ENCODE results near the gene MAB21L3. TPM values are rescaled to one million over a fixed set of nuclear protein-coding genes. Genes with fewer than 3 reads are reported as not detected.
A peak's percentile ranks its signal among the peaks of the same experiment; 100 is the strongest.
"Not testable (repeated sequence)": the region's sequence is repeated elsewhere in the genome, so short reads cannot be mapped to it uniquely, and the experiment has no call there.

Gene MAB21L3
- total RNA-seq, 2 donors from 2014 or later = not detected

- Mint-ChIP-seq H3K9me3 (no peaks in the 10 kb centered on the region), H3K27ac (no peak overlapping the region), H3K4me1 (ENCODE audit: low read depth in 2 of 2) (peaks cover 2 to 3% of the 10 kb centered on the region in 2 donors), H3K36me3 (no peaks in the 10 kb centered on the region), H3K27me3 (peaks cover 10 to 25% of the 10 kb centered on the region in 2 donors), H3K4me3 (no peak overlapping the region)
- DNase-seq (ENCODE audit: low spot score) = no peak
- ATAC-seq = no peak
Observed at GRCh38 chr1:116133696-116134475, 22.7 kb downstream of the MAB21L3 start.

DNA sequence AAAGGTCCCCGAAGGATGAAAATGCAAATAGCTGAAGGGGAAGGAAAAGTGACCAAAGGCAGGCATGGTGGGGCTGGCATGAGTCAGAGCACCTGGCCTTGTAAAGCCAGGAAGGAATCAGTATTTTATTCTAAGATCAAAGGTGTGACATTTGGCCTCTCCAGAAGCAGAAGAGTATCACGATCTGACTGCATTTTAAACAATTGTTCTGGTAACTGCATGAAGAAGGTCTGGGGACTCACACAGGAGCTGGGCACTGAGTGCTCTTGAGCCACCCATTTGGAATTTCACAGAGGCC, 23.2 kb downstream of the MAB21L3 start:
- ATAC-seq = no peak
- DNase-seq (ENCODE audit: low spot score) = no peak
- Mint-ChIP-seq H3K4me1 (ENCODE audit: low read depth in 2 of 2) (peaks cover 7% of the 10 kb centered on the region in 2 donors), H3K9me3 (no peaks in the 10 kb centered on the region), H3K4me3 (no peak overlapping the region), H3K27me3 (peaks cover 9 to 20% of the 10 kb centered on the region in 2 donors), H3K27ac (no peak overlapping the region), H3K36me3 (no peaks in the 10 kb centered on the region)

- ATAC-seq = no peak
- DNase-seq (ENCODE audit: low spot score) = no peak
- Mint-ChIP-seq H3K4me3 (no peak overlapping the region), H3K27me3 (peaks cover 6 to 22% of the 10 kb centered on the region in 2 donors), H3K4me1 (ENCODE audit: low read depth in 2 of 2) (peaks cover 9 to 10% of the 10 kb centered on the region in 2 donors), H3K27ac (peak overlapping the region; percentile 76 to 91), H3K36me3 (no peaks in the 10 kb centered on the region), H3K9me3 (no peaks in the 10 kb centered on the region)
Observed at GRCh38 chr1:116138277-116138792, 27.1 kb downstream of the MAB21L3 start.

DNA sequence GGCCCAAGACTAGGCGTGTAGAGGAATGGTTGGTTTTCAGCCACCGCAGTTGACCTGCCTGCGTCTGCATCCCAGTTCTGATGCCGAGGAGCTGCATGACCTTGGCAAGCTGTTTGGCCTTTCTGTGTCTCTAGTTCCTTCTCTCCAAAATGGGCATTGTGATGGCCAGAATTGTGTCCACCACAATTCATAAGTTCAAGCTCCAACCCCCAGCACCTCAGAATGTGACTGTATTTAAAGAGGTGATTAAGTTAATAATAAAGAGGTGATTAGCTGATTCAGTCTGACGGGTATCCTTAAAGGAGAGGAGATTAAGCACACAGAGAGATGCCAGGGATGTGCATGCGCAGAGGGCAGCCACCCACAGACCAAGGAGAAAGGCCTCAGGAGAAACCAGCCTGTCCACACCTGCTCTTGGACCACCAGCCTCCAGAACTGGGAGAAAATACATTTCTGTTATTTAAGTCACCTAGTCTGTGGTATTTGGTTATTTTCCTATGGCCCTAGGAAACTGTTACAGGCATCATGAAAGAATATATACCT, 28.5 kb downstream of the MAB21L3 start:
- Mint-ChIP-seq H3K27ac (peak overlapping the region; percentile 76 to 91), H3K9me3 (peaks cover 4% of the 10 kb centered on the region), H3K27me3 (peaks cover 10 to 23% of the 10 kb centered on the region in 2 donors), H3K4me1 (ENCODE audit: low read depth in 2 of 2) (peaks cover 9 to 10% of the 10 kb centered on the region in 2 donors), H3K4me3 (peak overlapping the region; percentile 19), H3K36me3 (peaks cover 7% of the 10 kb centered on the region)
- no peak for ATAC-seq
- no peak for DNase-seq (ENCODE audit: low spot score)

DNA sequence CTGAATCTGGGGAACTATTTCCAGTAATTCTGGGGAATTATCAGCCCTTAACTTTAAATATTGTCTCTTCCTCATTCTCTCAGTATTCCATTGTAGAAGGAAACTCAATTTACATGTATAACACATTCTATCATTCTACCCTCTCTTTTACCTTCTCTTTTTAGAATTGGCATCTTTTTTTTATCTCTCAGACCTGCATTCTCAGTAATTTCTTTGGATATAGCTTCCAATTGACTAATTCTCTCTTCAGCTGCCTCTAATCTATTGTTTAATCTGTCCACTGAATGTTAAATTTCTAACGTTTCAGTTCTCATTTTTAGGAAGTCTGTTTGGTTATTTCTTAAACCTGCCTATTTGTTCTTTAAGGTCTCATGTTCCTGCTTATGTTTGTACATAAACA, 33.0 kb downstream of the MAB21L3 start:
- ATAC-seq = no peak
- no peak overlapping the region for H3K4me3 Mint-ChIP-seq
- DNase-seq (ENCODE audit: low spot score) = no peak
- H3K4me1 Mint-ChIP-seq (ENCODE audit: low read depth in 2 of 2) = peaks cover 9 to 16% of the 10 kb centered on the region in 2 donors
- peaks cover 4% of the 10 kb centered on the region for H3K9me3 Mint-ChIP-seq
- peaks cover 16 to 19% of the 10 kb centered on the region in 2 donors for H3K27me3 Mint-ChIP-seq
- H3K27ac Mint-ChIP-seq = no peak overlapping the region
- peaks cover 7% of the 10 kb centered on the region for H3K36me3 Mint-ChIP-seq

- not testable (repeated sequence) for H3K9me3 Mint-ChIP-seq; ATAC-seq; DNase-seq (ENCODE audit: low spot score); H3K36me3 Mint-ChIP-seq; H3K4me3 Mint-ChIP-seq
- Mint-ChIP-seq H3K27me3 (peaks cover 14 to 23% of the 10 kb centered on the region in 2 donors), H3K27ac (peak overlapping the region in 1 of 2 donors; percentile 24), H3K4me1 (ENCODE audit: low read depth in 2 of 2) (peaks cover 6 to 22% of the 10 kb centered on the region in 2 donors)
Observed at GRCh38 chr1:116146447-116147113, 35.4 kb downstream of the MAB21L3 start.

DNA sequence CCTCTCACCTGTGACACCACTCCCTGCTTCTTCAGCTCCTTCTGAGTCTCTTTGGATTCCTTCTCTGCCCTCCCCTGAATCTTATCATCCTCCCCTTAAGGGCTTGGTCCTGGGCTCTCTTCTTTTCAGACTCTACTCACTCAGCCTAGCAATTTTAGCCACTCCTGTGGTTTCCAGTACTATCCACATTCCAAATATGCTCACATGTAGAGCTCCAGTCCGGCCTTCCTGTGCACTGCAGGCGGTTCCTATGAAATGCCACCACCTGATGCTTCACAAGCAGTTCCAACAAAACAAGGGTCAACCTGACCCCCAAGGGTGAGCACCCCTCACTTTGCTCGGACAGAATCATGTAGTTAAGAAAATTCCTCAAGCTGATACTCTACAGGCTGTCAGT, 35.9 kb downstream of the MAB21L3 start:
- Mint-ChIP-seq H3K27ac (peak overlapping the region in 1 of 2 donors; percentile 24), H3K4me1 (ENCODE audit: low read depth in 2 of 2) (peaks cover 10 to 26% of the 10 kb centered on the region in 2 donors), H3K9me3 (peaks cover 4% of the 10 kb centered on the region), H3K4me3 (no peak overlapping the region), H3K27me3 (peaks cover 14 to 23% of the 10 kb centered on the region in 2 donors), H3K36me3 (peaks cover 7% of the 10 kb centered on the region)
- ATAC-seq = no peak
- no peak for DNase-seq (ENCODE audit: low spot score)

GRCh38 chr1:116147972-116148371, 36.8 kb downstream of the MAB21L3 start:
- Mint-ChIP-seq H3K4me1 (ENCODE audit: low read depth in 2 of 2) (peaks cover 10 to 29% of the 10 kb centered on the region in 2 donors), H3K27me3 (peaks cover 14 to 23% of the 10 kb centered on the region in 2 donors), H3K36me3 (peaks cover 7% of the 10 kb centered on the region), H3K27ac (no peak overlapping the region), H3K4me3 (no peak overlapping the region), H3K9me3 (peaks cover 4% of the 10 kb centered on the region)
- ATAC-seq (no peak), DNase-seq (ENCODE audit: low spot score) (no peak)

DNA sequence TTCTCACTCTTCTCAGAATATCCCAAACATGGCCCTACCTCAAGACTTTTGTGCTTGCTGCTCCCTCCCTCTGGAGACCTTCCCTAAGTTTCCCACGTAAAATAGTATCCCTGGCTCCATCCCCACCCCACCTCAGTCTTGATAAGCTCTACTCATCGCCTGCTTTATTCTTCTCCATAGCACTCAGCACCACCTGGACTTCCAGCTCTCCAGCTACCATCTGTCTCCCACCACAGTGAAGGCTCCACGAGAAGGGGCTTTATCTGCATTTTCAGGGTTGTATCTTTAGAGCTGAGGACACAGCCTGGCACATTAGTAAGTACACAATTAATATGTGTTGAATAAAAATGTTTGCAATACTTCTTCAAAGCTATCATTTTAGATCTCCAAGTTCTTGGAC, 37.8 kb downstream of the MAB21L3 start:
- no peak for ATAC-seq
- Mint-ChIP-seq H3K4me1 (ENCODE audit: low read depth in 2 of 2) (peaks cover 10 to 29% of the 10 kb centered on the region in 2 donors), H3K36me3 (peaks cover 4% of the 10 kb centered on the region), H3K27me3 (peaks cover 5 to 18% of the 10 kb centered on the region in 2 donors), H3K4me3 (no peak overlapping the region), H3K27ac (no peak overlapping the region), H3K9me3 (peaks cover 3% of the 10 kb centered on the region)
- no peak for DNase-seq (ENCODE audit: low spot score)

DNA sequence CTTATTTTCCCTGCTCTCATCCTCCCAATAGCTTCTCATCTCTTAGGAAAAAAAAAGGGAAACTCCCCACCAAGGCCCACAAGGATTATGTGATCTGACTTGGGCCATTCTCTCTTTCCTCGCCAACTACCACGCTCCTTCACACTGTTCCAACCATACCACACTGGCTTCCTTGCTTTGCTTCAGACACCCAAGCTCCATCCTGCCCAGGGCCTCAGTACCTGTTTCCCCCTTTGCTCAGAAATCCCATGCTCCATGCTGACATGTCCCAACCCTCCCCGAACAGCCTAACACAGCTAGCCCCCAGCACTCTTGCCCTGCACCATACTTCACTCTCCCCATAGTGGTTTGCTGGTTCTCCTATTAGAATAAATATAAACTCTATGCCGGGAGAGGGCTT, 39.2 kb downstream of the MAB21L3 start:
- no peak for DNase-seq (ENCODE audit: low spot score)
- H3K27me3 Mint-ChIP-seq = peaks cover 0 to 20% of the 10 kb centered on the region in 2 donors
- no peak overlapping the region for H3K27ac Mint-ChIP-seq
- ATAC-seq = no peak
- no peaks in the 10 kb centered on the region for H3K36me3 Mint-ChIP-seq
- H3K4me1 Mint-ChIP-seq (ENCODE audit: low read depth in 2 of 2) = peaks cover 10 to 29% of the 10 kb centered on the region in 2 donors
- no peaks in the 10 kb centered on the region for H3K9me3 Mint-ChIP-seq
- no peak overlapping the region for H3K4me3 Mint-ChIP-seq

GRCh38 chr1:116151739-116152576, 40.8 kb downstream of the MAB21L3 start:
- DNase-seq (ENCODE audit: low spot score) = peak; percentile 91
- H3K4me1 Mint-ChIP-seq (ENCODE audit: low read depth in 2 of 2) = peaks cover 5 to 22% of the 10 kb centered on the region in 2 donors
- H3K27me3 Mint-ChIP-seq = peaks cover 0 to 23% of the 10 kb centered on the region in 2 donors
- peak overlapping the region; percentile 67 for H3K4me3 Mint-ChIP-seq
- H3K36me3 Mint-ChIP-seq = no peaks in the 10 kb centered on the region
- H3K27ac Mint-ChIP-seq = peak overlapping the region in 1 of 2 donors; percentile 69
- peak; percentile 98 for ATAC-seq
- no peaks in the 10 kb centered on the region for H3K9me3 Mint-ChIP-seq

DNA sequence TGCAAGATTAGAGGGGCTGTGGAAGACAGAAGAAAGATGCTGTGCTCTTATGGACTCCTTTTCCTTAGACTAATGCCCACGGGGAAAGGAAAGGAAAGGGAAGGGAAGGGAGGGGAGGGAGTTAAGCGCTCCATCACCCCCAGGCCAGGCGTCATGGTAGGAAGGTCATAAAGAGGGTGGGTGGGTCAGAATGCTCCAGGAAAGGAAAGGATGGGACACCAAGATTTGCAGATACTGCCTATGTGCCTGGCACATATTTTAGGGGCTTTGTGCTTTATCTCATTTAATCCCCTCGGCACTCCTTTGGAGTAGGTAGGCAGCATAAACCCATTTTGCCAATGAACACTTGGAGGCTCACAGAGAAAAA, 41.4 kb downstream of the MAB21L3 start:
- no peak for ATAC-seq
- H3K27ac Mint-ChIP-seq = no peak overlapping the region

GRCh38 chr1:116152950-116153691, 41.9 kb downstream of the MAB21L3 start:
- Mint-ChIP-seq H3K27ac (no peak overlapping the region), H3K4me3 (no peak overlapping the region), H3K4me1 (ENCODE audit: low read depth in 2 of 2) (peaks cover 5 to 18% of the 10 kb centered on the region in 2 donors), H3K36me3 (no peaks in the 10 kb centered on the region), H3K9me3 (no peaks in the 10 kb centered on the region), H3K27me3 (peaks cover 0 to 20% of the 10 kb centered on the region in 2 donors)
- DNase-seq (ENCODE audit: low spot score) (no peak), ATAC-seq (no peak)

More for the DNA sequence above, 41.4 kb downstream of the MAB21L3 start:
- no peak for DNase-seq (ENCODE audit: low spot score)
- peaks cover 5 to 18% of the 10 kb centered on the region in 2 donors for H3K4me1 Mint-ChIP-seq (ENCODE audit: low read depth in 2 of 2)
- no peaks in the 10 kb centered on the region for H3K9me3 Mint-ChIP-seq
- no peaks in the 10 kb centered on the region for H3K36me3 Mint-ChIP-seq
- H3K27me3 Mint-ChIP-seq = peaks cover 0 to 20% of the 10 kb centered on the region in 2 donors
- H3K4me3 Mint-ChIP-seq = peak overlapping the region; percentile 5
